Spinal cord (tissue), 10 donors: ENCODE measurements around the gene PRKCZ. TPM values are rescaled to one million over a fixed set of nuclear protein-coding genes. Genes with fewer than 3 reads are reported as not detected.

ENCODE experiments used
- DNase-seq, 6 donors: peaks; one replicate each; pipeline versions ENCODE4 v3.0.0 to v3.0.0-alpha.2; 2013 to 2015; ENCODE audit warnings: low spot score in 6 of 6, low read depth in 4 of 6
- H3K27ac ChIP-seq: one replicate; pipeline ENCODE4 v1.5.1; 2013; ENCODE audit warnings: low read depth, low read length, control low read depth
- H3K27me3 ChIP-seq: one replicate; pipeline ENCODE4 v1.6.1; 2013; ENCODE audit warnings: low read length; ENCODE audit not compliant: control insufficient read depth, insufficient read depth
- H3K36me3 ChIP-seq: one replicate; pipeline ENCODE4 v1.6.1; 2013; ENCODE audit warnings: low read length; ENCODE audit not compliant: control insufficient read depth, insufficient read depth
- H3K4me1 ChIP-seq: one replicate; pipeline ENCODE4 v1.6.1; 2013; ENCODE audit warnings: low read length; ENCODE audit not compliant: control insufficient read depth, insufficient read depth
- H3K4me3 ChIP-seq: one replicate; pipeline ENCODE4 v1.5.1; 2013; ENCODE audit warnings: low read depth, low read length, control low read depth
- H3K9me3 ChIP-seq: one replicate; pipeline ENCODE4 v1.6.1; 2013; ENCODE audit warnings: low read length; ENCODE audit not compliant: control insufficient read depth, insufficient read depth
- WGBS: methylation state at CpG from one replicate; pipeline ENCODE4 v1.1.5; 2013; ENCODE audit warnings: missing lambda C conversion rate; ENCODE audit not compliant: insufficient coverage; 5-methylcytosine and 5-hydroxymethylcytosine counted together
- polyA plus RNA-seq, 2 donors: library from polyadenylated mRNA; unstranded; fragments of 120-200 nt; gene quantifications; one replicate each; pipeline ENCODE4 v1.2.1, GENCODE V29; 2013; ENCODE audit not compliant: insufficient read length in 2 of 2
- total RNA-seq, 2 donors: library from RNA; depleted of rRNA in 1 of 2; stranded (reverse); fragments of 120-200 nt in 1 of 2; fragments of >200 nt in 1 of 2; gene quantifications; one replicate each; pipeline versions ENCODE4 v1.2.3 to v1.2.4, GENCODE V29; 2013 to 2014
- donor health status: healthy.

PRKCZ gene
- total and polyA plus RNA-seq, 4 donors = 33.2 to 131 (median 93.1) TPM

DNA sequence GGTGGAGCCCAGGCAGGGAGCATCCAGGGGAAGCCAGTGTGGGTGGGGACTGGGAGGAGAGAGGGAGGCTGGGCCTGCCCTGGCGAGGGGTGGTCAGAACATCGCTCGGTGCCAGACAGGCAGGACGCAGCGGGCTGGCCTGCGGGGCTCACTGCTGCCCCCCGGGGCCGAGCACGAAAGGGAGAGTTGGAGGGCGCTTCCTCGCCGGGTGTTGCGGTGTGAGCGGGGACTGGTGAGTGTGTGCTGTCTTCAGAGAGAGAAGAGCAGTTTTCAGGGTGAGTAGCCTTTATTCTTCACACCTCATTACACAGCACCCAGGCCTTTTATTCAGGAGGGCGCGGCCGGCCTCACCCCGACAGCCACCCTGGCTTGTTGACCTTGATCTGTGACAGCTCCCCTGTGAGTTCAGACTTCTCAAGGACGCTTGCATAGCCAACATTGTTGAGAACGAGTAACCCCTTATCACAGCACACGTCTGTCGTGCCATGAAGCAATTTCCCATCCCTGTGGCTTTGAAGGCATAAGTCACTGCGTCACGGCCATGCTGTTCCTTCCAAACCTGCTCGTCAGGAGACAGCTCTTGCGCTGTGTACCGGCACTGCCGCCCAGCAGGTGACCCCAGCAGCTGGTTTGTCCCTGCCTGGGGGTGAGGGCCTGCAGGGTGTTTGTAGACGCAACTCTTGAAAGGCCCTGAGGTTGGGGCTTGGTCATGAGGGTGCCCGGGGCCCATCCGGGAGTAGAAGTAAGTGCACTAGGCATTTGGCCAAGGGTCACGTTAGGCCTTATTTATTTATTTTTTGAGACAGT lies 54.6 kb downstream of the PRKCZ start:
- Histone ChIP-seq H3K27me3 (no peaks in the 10 kb centered on the region), H3K4me3 (no peak overlapping the region), H3K36me3 (peaks cover 57% of the 10 kb centered on the region), H3K9me3 (no peaks in the 10 kb centered on the region), H3K4me1 (peaks cover 39% of the 10 kb centered on the region), H3K27ac (no peak overlapping the region)
- DNase-seq = peak in 1 of 6 donors; percentile 37
- WGBS = 51% methylated on average over 23 of the region's 32 CpGs

DNA sequence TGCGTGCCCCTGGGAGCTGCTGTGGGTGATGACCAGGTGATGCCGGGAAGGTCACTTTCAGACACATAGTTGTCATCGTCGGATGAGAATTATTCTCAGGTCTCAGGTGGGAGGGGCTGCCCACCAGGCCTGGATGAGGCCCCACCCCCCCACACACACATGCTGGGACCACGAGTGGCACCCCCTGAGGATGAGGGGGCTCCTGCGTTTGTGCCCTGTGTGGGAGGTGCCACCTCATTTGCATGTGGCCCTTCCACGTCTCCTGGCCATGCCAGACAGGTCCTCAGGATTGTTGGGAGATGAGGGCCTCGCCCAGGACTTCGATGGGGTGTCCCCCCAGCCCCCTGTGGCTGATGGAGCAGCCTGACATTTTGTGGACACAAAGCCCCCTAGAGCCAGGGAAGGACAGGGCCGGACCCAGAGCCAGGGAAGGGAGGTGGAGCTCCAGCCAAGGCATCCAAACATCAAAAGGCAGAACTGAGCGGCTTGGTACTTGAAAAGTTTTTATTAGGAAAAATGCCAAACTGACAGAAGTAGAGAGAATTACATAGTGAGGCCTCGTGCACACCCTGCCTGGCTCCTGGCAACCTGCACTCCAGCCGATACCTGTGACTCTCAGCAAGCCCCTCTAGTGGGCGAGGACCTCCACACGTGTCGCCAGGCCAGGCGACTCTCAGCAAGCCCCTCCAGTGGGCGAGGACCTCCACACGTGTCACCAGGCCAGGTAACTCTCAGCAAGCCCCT lies 55.7 kb downstream of the PRKCZ start:
- H3K27me3 ChIP-seq = no peaks in the 10 kb centered on the region

DNA sequence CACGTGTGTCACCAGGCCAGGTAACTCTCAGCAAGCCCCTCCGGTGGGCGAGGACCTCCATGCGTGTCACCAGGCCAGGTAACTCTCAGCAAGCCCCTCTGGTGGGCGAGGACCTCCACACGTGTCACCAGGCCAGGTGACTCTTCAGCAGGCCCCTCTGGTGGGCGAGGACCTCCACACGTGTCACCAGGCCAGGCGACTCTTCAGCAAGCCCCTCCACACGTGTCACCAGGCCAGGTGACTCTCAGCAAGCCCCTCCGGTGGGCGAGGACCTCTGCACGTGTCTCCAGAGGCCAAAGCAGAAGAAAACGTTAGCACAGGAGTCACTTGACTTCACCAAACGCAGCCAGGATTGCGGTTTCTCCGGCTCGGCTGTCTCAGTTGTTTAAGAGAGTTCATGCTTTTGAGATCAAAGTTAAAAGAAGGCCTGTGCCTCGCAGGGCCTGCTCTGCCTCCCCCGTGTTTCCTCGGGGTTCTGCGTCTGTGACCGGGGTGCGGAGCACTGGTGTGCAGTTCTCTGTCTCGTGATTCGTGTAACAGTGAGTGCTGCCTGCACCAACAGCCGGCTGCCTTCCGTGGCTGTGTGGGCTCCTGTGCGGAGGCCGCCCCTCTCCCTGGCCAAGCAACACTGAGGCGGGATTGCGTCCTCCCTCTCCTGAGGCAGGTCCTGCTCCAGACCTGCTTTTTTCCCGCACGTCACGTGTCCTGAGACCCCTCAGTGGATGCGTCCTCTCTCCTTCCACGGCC lies 56.6 kb downstream of the PRKCZ start:
- H3K36me3 ChIP-seq = peaks cover 68% of the 10 kb centered on the region
- no peak overlapping the region for H3K27ac ChIP-seq
- WGBS = 85% methylated on average over 37 of the region's 37 CpGs
- H3K4me3 ChIP-seq = no peak overlapping the region
- DNase-seq = no peak
- no peaks in the 10 kb centered on the region for H3K9me3 ChIP-seq
- H3K4me1 ChIP-seq = peaks cover 32% of the 10 kb centered on the region
- H3K27me3 ChIP-seq = no peaks in the 10 kb centered on the region

More for the DNA sequence above, 55.7 kb downstream of the PRKCZ start:
- H3K9me3 ChIP-seq = no peaks in the 10 kb centered on the region
- no peak overlapping the region for H3K27ac ChIP-seq
- peaks cover 61% of the 10 kb centered on the region for H3K36me3 ChIP-seq
- no peak for DNase-seq
- WGBS = 88% methylated on average over 16 of the region's 19 CpGs
- peaks cover 32% of the 10 kb centered on the region for H3K4me1 ChIP-seq
- no peak overlapping the region for H3K4me3 ChIP-seq

DNA sequence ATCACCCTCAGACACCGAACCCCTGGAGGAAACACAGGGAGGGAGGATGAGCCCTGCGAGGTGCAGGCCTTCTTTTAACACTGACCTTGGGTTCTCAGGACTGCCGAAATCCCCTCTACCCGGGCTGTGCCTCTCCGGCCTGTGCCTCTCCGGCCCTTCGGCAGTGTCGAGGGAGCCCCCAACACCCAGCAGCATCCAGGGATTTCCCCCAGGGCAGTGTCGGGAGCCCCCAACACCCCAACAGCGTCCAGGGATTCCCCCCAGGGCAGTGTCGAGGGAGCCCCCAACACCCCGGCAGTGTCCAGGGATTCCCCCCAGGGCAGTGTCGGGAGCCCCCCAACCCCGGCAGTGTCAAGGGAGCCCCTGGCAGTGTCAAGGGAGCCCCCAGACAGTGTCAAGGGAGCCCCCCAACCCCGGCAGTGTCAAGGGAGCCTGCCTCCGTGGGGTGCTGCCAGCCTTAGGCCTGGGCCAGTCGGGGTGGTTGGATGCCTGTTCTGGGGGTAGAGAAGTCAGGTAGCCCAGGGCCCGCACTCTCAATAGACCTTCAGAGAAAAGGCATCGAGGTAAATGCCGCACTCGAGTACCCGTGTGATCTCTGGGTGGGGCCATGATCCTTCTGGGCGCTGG lies 57.5 kb downstream of the PRKCZ start:
- H3K9me3 ChIP-seq = no peaks in the 10 kb centered on the region
- no peak overlapping the region for H3K27ac ChIP-seq
- H3K4me3 ChIP-seq = no peak overlapping the region
- H3K27me3 ChIP-seq = no peaks in the 10 kb centered on the region
- 88% methylated on average over 18 of the region's 23 CpGs for WGBS
- no peak for DNase-seq
- peaks cover 69% of the 10 kb centered on the region for H3K36me3 ChIP-seq
- peaks cover 31% of the 10 kb centered on the region for H3K4me1 ChIP-seq

DNA sequence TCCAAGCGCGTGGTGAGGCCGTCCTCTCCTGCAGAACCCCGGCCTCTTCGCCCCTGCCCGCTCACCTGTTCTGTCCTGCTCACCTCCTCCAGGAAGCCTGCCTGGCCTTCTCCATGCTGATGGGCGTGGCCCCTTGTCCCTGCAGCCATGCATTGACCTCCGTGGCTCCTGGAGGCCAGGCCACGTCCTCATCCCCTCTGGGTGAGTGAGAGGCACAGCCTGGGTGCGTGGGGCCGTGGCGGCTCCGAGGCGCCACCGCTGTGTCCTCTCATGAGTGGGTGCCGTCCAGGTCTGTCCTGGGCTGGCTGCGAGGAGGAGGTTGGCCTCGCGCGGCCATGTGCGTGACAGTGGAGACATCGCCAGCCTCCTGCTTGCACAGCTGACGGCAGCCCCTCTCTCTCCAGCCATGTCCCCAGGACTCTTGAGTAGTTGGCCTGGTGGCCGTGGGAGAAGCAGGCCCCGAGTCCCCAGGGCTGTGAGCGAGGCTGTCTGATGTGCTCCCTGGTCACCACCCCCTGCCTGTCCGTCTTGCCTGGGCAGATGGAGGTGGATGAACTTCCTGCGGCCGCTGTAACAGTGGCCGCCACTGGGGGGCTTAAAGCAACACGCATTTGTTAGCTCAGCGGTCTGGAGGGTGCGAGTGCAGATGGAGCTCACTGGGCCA lies 58.1 kb downstream of the PRKCZ start:
- peaks cover 73% of the 10 kb centered on the region for H3K36me3 ChIP-seq
- no peaks in the 10 kb centered on the region for H3K27me3 ChIP-seq
- no peak overlapping the region for H3K4me3 ChIP-seq
- H3K4me1 ChIP-seq = peaks cover 24% of the 10 kb centered on the region
- no peaks in the 10 kb centered on the region for H3K9me3 ChIP-seq
- peak in 1 of 6 donors; percentile 62 for DNase-seq
- no peak overlapping the region for H3K27ac ChIP-seq
- 69% methylated on average over 30 of the region's 33 CpGs for WGBS

DNA sequence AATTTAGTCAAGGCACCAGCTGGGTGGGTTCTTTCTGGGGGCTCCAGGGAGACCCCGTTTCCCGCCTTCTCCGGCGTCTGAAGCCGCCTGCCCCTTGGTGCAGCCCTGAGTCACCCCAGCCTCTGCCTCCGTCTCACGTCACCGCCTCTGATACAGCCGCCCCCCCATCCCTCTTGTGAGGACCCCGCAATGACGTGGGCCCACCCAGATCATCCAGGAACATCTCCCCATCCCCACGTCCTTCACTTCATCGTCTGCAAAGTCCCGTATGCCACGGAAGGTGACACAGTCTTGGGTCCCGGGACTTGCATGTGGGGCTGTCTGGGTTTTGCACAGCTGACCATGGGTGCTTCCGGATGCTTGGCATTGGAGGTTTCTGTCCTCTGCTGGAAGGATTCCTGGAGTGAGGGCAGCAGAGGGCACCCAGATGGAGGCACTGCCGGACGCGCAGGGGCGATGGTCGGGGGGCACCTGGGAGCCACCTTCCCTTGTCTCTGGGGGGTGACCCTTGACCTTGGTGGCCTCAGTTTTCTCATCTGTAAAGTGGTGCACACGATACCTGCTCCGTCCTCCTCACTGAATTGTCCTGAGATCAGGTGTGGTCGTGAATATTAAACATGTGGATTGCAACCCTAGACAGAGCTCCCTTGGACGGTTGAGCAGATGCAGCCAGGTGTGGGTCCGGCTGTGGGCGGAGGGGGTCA lies 58.8 kb downstream of the PRKCZ start:
- Histone ChIP-seq H3K27ac (no peak overlapping the region), H3K9me3 (no peaks in the 10 kb centered on the region), H3K36me3 (peaks cover 70% of the 10 kb centered on the region), H3K4me1 (peaks cover 17% of the 10 kb centered on the region), H3K4me3 (no peak overlapping the region), H3K27me3 (no peaks in the 10 kb centered on the region)
- DNase-seq = no peak
- 79% methylated on average over 28 of the region's 28 CpGs for whole genome bisulfite sequencing

DNA sequence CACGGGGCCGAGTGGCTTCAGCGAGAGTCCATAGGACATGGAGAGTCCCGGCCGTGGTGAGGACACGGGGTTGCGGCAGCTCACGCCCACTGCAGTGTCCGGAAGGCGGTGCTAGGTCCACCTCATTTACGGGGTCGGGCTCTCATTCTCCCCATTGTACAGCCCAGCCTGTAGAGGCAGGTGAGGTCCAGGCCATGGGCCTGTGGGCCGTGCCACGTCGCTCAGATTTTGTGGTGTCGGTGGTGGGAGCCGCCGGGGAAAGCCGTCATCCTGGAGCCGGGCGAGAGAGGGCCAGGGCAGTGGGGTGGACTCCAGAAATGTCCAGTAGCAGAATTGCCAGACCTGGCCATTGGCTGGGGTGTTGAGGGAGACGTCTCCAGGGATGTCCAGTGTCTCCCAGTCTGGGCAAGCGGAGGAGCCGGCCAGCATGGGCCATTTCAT lies 59.4 kb downstream of the PRKCZ start:
- WGBS = 94% methylated on average over 22 of the region's 24 CpGs

DNA sequence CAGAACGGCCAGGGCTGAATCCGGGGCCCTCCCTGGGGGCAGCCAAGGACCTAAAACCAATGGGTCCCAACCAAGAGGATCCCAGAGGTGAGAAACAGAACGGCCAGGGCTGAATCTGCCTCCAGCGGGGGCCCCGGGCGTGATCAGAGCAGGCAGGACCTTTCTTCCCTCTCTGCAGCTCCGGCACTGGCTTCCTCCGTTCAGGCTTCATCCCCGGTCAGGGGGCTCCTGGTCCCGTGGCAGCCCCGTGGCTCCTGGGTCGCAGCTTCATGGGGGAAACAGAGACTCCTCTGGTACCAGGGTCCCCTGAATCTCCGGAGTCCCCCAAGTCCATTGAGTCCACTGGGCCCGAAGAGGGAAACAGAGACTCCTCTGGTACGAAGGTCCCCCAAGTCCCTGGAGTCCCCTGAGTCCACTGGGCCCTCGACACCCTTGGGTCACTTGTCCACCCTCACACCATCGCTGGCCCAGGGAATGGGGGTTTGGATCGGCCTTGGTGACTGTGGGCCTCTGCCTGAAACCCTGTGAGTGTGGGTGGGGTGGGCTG lies 60.1 kb downstream of the PRKCZ start:
- Histone ChIP-seq H3K27me3 (no peaks in the 10 kb centered on the region), H3K4me3 (no peak overlapping the region), H3K9me3 (no peaks in the 10 kb centered on the region), H3K36me3 (peaks cover 67% of the 10 kb centered on the region), H3K4me1 (peaks cover 10% of the 10 kb centered on the region), H3K27ac (no peak overlapping the region)
- no peak for DNase-seq
- 94% methylated on average over 17 of the region's 18 CpGs for WGBS

More for the DNA sequence above, 59.4 kb downstream of the PRKCZ start:
- peaks cover 12% of the 10 kb centered on the region for H3K4me1 ChIP-seq
- no peaks in the 10 kb centered on the region for H3K9me3 ChIP-seq
- no peak overlapping the region for H3K4me3 ChIP-seq
- H3K36me3 ChIP-seq = peaks cover 65% of the 10 kb centered on the region
- H3K27ac ChIP-seq = no peak overlapping the region
- DNase-seq = no peak
- H3K27me3 ChIP-seq = no peaks in the 10 kb centered on the region
